Hindlimb muscle (tissue), 1 donor: Measurements from ENCODE around the gene ACSL6. TPM values are rescaled to one million over a fixed set of nuclear protein-coding genes. Genes with fewer than 3 reads are reported as not detected.

Experiments used
- DNase-seq: peaks from one replicate; pipeline ENCODE4 v3.0.0-alpha.2; 2013
- polyA plus RNA-seq: library from polyadenylated mRNA; unstranded; fragments of 120-200 nt; gene quantifications from one replicate; pipeline ENCODE4 v1.2.1, GENCODE V29; 2013; ENCODE audit not compliant: insufficient read length

Gene ACSL6
- polyA plus RNA-seq, 1 donor: 0.34 TPM

DNA sequence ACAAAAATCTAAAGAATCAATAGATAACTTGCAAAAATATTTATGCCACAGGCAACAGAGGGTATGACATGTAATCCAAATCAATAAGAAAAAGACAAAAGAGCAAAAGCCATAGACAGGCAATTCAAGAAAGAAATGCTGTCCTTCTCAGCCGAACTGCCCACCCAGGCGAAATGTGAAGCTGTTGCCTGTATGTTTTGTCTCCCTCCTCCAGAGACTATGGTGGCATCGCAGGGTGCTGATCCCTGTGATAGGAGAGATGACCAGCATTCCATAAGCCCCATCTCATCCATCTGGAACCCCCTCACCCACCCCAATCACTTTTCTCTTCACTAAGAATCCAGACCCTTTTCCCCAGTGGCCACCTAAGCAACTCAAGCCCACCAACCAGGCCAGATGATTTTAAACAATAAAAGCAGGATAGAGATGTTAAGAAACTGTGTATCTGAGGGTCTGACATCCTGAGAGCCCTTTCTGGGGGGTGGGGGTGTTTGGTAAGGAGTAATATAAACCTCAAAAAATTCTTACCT lies 5.3 kb upstream of the ACSL6 start:
- DNase-seq: no peak

DNA sequence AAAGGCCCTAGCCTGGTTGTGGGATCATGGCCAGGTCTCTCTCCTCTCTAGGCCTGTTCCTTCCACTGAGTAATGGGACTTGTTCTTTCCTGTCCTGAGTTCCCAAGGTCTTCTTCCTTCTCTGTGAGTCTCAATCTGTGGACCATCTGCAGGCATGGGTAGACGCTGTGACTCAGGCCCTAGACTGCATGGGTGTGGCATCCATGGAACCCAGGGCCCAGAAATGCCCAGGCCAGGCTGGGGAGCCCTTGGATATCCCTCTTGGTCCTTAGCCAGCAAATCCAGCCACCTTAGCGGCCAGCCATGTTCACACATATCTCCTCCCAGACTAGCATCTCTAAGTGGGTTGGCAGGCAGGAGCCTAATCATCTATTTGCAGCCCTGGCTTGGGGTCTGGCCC lies 2.3 kb upstream of the ACSL6 start:
- DNase-seq: no peak

DNA sequence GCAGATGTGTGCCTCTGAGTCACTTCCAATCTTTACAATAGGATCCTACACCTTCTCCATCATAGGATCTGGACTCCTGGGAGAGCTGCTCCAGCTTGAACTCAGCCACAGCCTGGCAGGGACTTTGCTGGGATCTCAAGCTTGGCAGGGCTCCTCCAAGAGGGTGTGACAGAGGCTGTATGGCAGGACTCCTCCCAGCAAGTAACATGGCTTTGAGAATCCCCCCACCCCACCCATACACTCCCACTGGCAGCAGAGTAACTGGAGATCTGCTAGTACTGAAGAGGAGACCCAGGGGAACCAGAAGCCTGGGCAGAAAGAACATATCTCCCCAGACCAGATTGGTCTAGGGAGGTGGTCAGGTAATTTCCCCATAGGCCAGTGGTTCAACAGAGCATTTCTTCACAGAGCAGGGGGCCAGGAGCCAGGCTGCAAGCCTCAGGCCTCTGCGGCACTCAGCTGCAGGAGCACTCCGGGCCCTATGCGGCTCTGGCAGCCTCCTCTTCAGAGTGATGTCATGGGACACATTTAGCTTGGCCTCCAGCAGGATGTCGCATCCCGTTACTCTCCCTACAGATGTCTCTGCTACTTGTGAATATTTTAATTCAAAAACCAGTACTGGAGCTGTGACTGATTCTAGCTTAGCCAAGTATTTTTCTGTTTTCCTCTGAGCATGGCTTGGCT lies 1.7 kb upstream of the ACSL6 start:
- DNase-seq: no peak

GRCh38 chr5:132012371-132013005 lies 1.0 kb upstream of the ACSL6 start:
- DNase-seq: peak; percentile 78

GRCh38 chr5:132010989-132011621 lies 353 bp downstream of the ACSL6 start:
- DNase-seq: no peak

GRCh38 chr5:132010645-132010988 lies 841 bp downstream of the ACSL6 start:
- no peak for DNase-seq

- DNase-seq: no peak
Measured at GRCh38 chr5:132009706-132010405, 1.6 kb downstream of the ACSL6 start.

GRCh38 chr5:132008961-132009680 lies 2.3 kb downstream of the ACSL6 start:
- DNase-seq: no peak

DNA sequence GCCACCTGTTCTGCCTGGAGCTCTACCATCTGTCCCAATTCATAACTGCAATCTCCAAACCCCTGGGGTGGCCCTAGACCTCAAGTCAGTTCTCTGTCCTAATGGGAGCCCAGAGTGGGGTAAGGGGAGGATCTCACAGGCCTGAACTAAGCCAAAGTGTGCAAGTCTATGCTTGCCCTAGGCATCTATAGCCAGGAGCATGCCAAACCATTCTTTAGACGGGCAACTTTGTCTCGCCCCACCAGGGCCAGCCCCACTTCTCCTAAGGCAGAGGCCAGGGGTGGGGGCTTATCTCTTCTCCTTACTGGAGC lies 3.3 kb downstream of the ACSL6 start:
- no peak for DNase-seq

DNA sequence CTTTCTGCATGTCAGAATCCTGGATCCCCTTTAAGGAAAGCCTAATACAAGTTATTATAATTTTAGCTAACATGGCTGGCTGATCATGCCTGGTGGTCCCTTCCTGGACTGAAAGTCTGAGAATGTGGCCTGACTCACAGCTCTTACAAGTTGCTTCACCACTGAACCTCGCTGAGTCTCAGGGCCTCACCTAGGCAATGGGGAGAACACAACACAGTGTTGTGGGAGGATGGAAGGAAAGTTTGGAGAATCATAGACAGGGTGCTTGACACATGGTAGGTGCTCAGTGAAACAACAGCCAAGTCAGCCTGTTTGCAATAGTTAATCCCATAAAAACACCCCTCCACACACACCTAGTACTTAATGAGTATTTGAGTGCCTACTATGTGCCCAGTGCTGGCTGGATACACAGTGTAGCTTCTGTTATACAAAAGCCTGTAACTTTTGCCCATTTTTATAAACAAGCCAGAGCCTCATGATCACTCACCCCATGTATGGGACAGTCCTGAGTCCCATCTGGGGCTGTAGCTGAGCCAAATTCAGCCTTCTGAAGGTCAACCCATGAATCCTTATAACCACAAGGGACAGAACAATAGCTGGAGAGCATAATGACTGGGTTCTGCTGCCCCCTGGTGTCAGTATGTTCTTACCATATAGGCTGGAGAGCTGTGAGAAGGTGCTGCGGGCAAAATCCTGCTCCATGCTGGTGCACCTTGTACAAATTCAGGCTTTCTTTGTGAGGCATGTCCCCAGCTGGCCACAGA lies 3.9 kb downstream of the ACSL6 start:
- DNase-seq: peak; percentile 29

- no peak for DNase-seq
Measured at GRCh38 chr5:132006331-132007120, 4.9 kb downstream of the ACSL6 start.

DNA sequence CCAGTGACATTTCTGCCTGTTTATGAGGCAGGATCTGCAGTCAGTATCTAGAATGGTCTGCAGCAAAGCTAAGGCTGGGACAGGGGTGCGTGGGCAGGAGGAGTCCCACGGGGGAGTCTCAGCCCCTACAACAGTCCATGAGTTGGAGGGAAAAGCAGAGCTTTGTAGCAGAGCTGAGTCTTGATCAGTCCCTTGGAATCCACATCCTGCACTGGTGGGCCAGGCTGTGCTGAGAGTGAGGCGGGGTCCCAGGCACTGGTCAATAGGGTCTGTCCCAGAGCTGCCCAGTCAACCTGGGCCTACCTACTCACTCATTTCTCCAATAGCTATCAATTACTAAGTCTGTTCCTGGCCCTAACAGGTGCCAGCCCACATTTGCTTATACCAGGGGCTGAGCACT lies 5.9 kb downstream of the ACSL6 start:
- no peak for DNase-seq

DNA sequence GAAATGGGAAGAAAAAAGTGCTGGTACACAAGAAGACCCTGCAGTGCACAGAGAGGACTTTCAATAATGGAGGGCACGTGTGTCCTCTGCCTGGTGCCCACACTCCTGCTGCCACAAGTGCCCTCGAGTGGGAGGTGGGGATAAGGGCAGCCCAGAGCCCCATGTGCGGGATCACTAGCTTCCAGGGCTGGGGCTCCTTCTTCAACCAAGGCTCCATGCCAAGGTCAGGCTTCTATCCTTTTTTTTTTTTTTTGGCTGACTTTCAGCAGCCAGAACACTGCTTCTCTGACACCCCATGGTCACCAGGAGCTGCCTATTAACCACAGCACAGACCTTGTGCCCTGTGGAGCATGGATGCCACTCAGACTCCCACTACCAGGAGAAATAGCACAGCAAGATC lies 7.5 kb downstream of the ACSL6 start:
- DNase-seq: no peak

- DNase-seq: no peak
Measured at GRCh38 chr5:132003170-132003744, 8.2 kb downstream of the ACSL6 start.

- no peak for DNase-seq
Measured at GRCh38 chr5:132002757-132003156, 8.7 kb downstream of the ACSL6 start.

- no peak for DNase-seq
Measured at GRCh38 chr5:132001647-132002561, 9.6 kb downstream of the ACSL6 start.

DNA sequence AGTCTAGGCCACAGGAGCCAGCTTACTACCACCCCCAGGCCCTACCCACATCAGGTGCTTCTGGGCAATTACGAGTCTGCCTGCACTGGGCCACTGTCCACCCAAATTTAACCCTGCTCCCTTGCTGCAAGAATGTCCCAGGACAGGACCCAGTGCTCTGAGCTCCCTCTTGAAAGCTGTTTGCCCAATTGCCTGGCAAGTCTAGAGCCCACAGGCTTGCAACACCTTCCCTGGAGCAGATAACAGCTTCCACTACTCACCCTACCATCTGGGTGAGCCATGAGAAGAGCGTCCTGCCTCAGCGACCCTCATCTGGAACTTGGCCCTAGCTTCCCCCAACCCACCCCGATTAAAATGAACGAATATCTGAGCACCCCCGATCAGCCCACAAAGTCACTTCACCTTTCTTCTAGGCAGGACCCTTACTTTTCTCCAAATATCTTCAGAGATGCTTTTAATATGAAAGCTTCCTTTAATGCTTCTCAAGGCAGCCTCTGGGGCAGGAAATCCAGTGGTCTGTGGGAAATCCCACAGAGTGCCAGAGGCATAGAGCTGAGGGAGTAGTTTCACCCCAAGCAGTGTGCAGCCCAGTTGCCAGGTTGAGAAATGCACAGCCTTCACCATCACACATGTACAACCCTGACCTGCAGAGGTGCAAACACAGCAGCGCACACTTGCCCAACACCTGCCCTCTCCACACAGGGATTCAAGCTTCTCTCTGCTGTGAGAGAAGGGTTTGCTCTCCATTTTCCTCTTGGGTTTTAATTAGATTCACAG lies 10.6 kb downstream of the ACSL6 start:
- DNase-seq: no peak

DNA sequence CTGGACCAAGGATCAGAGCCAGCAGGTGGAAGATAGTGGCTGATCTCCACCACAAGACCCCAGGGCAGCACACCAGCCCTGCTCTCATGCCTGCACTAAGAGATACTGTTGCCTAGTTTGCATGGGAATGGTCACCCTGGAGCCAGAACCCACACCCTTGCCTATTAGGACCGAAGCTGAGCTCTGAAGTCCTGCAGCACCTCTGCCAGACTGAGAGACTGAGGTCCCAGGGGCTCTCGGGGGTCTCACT lies 11.3 kb downstream of the ACSL6 start:
- DNase-seq: no peak
